Fibroblast of skin of right quadriceps (primary cell): ENCODE results near the gene CHST14.
"Not testable (repeated sequence)": the region's sequence is repeated elsewhere in the genome, so short reads cannot be mapped to it uniquely, and the experiment has no call there.

Experiments used
- DNase-seq: peaks from one replicate; pipeline ENCODE4 v3.0.0-alpha.2; 2013

Gene CHST14

GRCh38 chr15:40441565-40442531 is 28.9 kb upstream of the CHST14 start:
- no peak for DNase-seq

- no peak for DNase-seq
These were observed 27.5 kb upstream of the CHST14 start for GRCh38 chr15:40443255-40443654.

- DNase-seq = no peak
These were observed 26.9 kb upstream of the CHST14 start for GRCh38 chr15:40443846-40444245.

- DNase-seq = no peak
These were observed 26.0 kb upstream of the CHST14 start for GRCh38 chr15:40444736-40445135.

GRCh38 chr15:40445421-40445922 is 25.3 kb upstream of the CHST14 start:
- DNase-seq = peak; percentile 56

- no peak for DNase-seq
These were observed 24.6 kb upstream of the CHST14 start for GRCh38 chr15:40446144-40446543.

- no peak for DNase-seq
These were observed 22.4 kb upstream of the CHST14 start for GRCh38 chr15:40448354-40448753.

- peak; percentile 46 for DNase-seq
These were observed 21.5 kb upstream of the CHST14 start for GRCh38 chr15:40449275-40449674.

GRCh38 chr15:40450047-40450446 is 20.7 kb upstream of the CHST14 start:
- no peak for DNase-seq

GRCh38 chr15:40451527-40452158 is 19.1 kb upstream of the CHST14 start:
- DNase-seq = no peak

- DNase-seq = no peak
These were observed 18.3 kb upstream of the CHST14 start for GRCh38 chr15:40452296-40453090.

- not testable (repeated sequence) for DNase-seq
These were observed 16.8 kb upstream of the CHST14 start for GRCh38 chr15:40453941-40454340.

GRCh38 chr15:40454904-40455391 is 15.8 kb upstream of the CHST14 start:
- DNase-seq = peak; percentile 57

- no peak for DNase-seq
These were observed 14.5 kb upstream of the CHST14 start for GRCh38 chr15:40456299-40456712.

- DNase-seq = no peak
These were observed 14.0 kb upstream of the CHST14 start for GRCh38 chr15:40456738-40457137.

- DNase-seq = no peak
These were observed 12.1 kb upstream of the CHST14 start for GRCh38 chr15:40458495-40459371.

GRCh38 chr15:40459391-40460015 is 11.3 kb upstream of the CHST14 start:
- DNase-seq = no peak

- DNase-seq = no peak
These were observed 10.4 kb upstream of the CHST14 start for GRCh38 chr15:40460404-40460803.

- no peak for DNase-seq
These were observed 8.8 kb upstream of the CHST14 start for GRCh38 chr15:40461958-40462357.

GRCh38 chr15:40463279-40463678 is 7.5 kb upstream of the CHST14 start:
- no peak for DNase-seq

- DNase-seq = no peak
These were observed 6.8 kb upstream of the CHST14 start for GRCh38 chr15:40463886-40464545.
